Natural killer cell (primary cell): ENCODE data around the gene C10orf53. TPM values are rescaled to one million over a fixed set of nuclear protein-coding genes. Genes with fewer than 3 reads are reported as not detected.

Experiments
- ATAC-seq, 3 donors: fragments of 150-1000 bp in 2 of 3; fragments of 200-7000 bp in 1 of 3; cut with Tn5 transposase; 1 replicate in 1 of 3; 2 replicates in 2 of 3; pipeline ENCODE4 v1.10.0; 2021; ENCODE audit warnings: mild to moderate bottlenecking in 2 of 3, moderate library complexity in 2 of 3
- DNase-seq, 2 donors: peaks; one replicate each; pipeline versions ENCODE4 v3.0.0 to v3.0.0-alpha.2; 2013 to 2021; ENCODE audit warnings: mixed read lengths in 1 of 2
- H3K27ac ChIP-seq: one replicate; pipeline ENCODE4 v1.5.1; 2013; ENCODE audit warnings: mild to moderate bottlenecking, low read length
- H3K27me3 ChIP-seq: one replicate; pipeline ENCODE4 v1.6.1; 2013; ENCODE audit warnings: low read length; ENCODE audit not compliant: control insufficient read depth, insufficient read depth
- H3K36me3 ChIP-seq: one replicate; pipeline ENCODE4 v1.6.1; 2013; ENCODE audit warnings: low read length; ENCODE audit not compliant: control insufficient read depth, insufficient read depth
- H3K4me1 ChIP-seq: one replicate; pipeline ENCODE4 v1.6.1; 2013; ENCODE audit warnings: low read length; ENCODE audit not compliant: control insufficient read depth, insufficient read depth
- H3K4me3 ChIP-seq: one replicate; pipeline ENCODE4 v1.5.1; 2013; ENCODE audit warnings: low read length
- H3K9me3 ChIP-seq: one replicate; pipeline ENCODE4 v1.6.1; 2013; ENCODE audit warnings: low read length; ENCODE audit not compliant: control insufficient read depth, insufficient read depth
- H3K27ac Mint-ChIP-seq, 2 donors: one replicate each; pipeline ENCODE4 v1.8.0; 2022; ENCODE audit warnings: mild to moderate bottlenecking in 2 of 2, mixed read lengths in 2 of 2, moderate library complexity in 1 of 2
- H3K27me3 Mint-ChIP-seq, 2 donors: one replicate each; pipeline ENCODE4 v1.8.0; 2022; ENCODE audit warnings: low read depth in 2 of 2, mixed read lengths in 2 of 2
- H3K36me3 Mint-ChIP-seq: one replicate; pipeline ENCODE4 v1.8.0; 2022; ENCODE audit warnings: mixed read lengths
- H3K4me1 Mint-ChIP-seq, 2 donors: one replicate each; pipeline ENCODE4 v1.8.0; 2022; ENCODE audit warnings: mixed read lengths in 2 of 2
- H3K4me3 Mint-ChIP-seq: one replicate; pipeline ENCODE4 v1.8.0; 2022; ENCODE audit warnings: mild to moderate bottlenecking, moderate library complexity, mixed read lengths
- H3K9me3 Mint-ChIP-seq, 2 donors: one replicate each; pipeline ENCODE4 v1.8.0; 2022; ENCODE audit warnings: mixed read lengths in 2 of 2
- WGBS: methylation state at CpG from one replicate; pipeline ENCODE4 v1.1.7; 2013; ENCODE audit warnings: missing lambda C conversion rate; ENCODE audit not compliant: insufficient coverage; 5-methylcytosine and 5-hydroxymethylcytosine counted together
- intact Hi-C: fragments of 100-400 bp; cut with micrococcal nuclease; formaldehyde crosslinking; loops from one replicate; pipeline ENCODE4 v1.14.2; 2022
- total RNA-seq, 4 donors: library from RNA; stranded (reverse); fragments of 120-200 nt in 1 of 4; gene quantifications; one replicate each; pipeline versions ENCODE4 v1.2.3 to v1.2.4, GENCODE V29; 2013 to 2022
- TF ChIP-seq, protein P1 (sequence below): fragments of 200-600 bp; IDR thresholded peaks from one replicate; pipeline ENCODE4 v1.8.0; 2022; ENCODE audit warnings: antibody characterized with exemption

The C10orf53 gene
- total RNA-seq, 3 donors from 2014 or later (not counting 1 experiment from before 2014, with no cell fraction given), result not detected

DNA sequence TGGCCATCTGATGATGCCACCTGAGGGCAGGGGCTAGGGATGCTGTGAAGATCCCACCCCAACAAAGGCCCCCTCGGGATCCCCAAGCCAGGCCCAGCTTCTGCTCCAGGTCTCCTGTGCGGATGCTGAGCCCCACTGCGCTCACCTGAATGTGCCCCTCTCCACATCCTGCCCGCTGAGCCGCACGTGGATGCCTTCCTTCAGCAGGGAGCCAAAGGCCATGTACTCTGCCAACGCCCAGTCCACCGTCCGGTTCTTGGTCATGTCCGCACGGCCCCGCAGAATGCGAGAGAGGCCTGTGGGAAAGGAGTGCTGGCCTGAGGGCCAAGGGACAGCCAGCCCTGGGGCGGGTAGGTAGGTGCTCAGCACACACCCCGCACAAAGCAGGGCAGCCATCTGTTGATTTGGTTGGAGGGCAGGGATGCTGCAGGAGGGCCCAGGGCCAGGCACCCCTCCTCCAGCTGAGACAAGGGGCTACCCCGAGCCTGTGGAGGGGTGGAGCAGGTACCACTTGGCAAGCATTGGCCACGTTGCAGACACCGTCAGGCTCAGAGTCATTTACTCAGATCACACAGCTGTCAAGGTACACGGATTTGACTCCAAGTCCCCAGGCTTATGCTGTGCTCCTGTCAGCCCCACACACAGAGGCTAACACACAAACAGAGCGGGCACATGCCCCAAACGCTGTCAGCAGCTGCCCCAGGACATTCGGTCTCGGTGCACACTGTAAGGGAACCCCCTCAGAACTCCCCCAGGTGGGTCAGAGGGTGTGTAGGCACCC, 63.4 kb downstream of the C10orf53 start:
- no peaks in the 10 kb centered on the region for H3K27me3 ChIP-seq
- H3K4me1 Mint-ChIP-seq, result no peaks in the 10 kb centered on the region
- TF ChIP-seq, protein P1, sequence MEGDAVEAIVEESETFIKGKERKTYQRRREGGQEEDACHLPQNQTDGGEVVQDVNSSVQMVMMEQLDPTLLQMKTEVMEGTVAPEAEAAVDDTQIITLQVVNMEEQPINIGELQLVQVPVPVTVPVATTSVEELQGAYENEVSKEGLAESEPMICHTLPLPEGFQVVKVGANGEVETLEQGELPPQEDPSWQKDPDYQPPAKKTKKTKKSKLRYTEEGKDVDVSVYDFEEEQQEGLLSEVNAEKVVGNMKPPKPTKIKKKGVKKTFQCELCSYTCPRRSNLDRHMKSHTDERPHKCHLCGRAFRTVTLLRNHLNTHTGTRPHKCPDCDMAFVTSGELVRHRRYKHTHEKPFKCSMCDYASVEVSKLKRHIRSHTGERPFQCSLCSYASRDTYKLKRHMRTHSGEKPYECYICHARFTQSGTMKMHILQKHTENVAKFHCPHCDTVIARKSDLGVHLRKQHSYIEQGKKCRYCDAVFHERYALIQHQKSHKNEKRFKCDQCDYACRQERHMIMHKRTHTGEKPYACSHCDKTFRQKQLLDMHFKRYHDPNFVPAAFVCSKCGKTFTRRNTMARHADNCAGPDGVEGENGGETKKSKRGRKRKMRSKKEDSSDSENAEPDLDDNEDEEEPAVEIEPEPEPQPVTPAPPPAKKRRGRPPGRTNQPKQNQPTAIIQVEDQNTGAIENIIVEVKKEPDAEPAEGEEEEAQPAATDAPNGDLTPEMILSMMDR, result no peak

DNA sequence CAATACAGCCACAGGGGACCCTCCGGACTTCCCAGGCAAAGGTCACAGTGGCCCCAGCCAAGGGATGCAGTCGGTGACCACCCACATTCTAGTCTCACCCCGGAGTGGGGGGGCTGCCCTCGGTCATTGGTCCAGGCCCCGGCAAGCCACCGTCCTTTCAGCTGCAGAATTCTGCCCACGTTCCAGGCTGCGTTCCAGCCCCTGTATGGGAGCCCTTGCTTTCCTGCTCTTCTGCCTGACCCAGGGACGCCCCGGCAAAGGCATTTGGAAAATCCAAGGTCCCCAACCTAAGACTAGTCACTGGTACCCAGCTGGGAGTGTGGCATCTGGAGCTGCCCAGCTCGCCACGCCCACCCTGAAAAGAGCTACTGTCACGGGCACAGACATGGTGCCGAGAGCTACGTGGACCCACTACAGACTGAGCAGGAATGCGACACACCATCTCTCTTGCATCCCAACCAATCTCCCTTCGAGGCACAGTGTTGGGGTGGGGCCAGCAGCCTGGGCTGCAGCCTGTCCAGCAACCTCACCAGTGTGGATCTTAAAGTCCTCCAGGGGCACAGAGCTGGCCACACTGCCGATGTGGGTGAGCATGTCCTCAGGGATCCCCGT, 64.1 kb downstream of the C10orf53 start:
- Mint-ChIP-seq H3K4me1 (no peaks in the 10 kb centered on the region), H3K9me3 (peaks cover 3 to 8% of the 10 kb centered on the region in 2 donors), H3K36me3 (no peaks in the 10 kb centered on the region), H3K4me3 (no peak overlapping the region), H3K27ac (no peak overlapping the region), H3K27me3 (no peaks in the 10 kb centered on the region)
- Histone ChIP-seq H3K9me3 (no peaks in the 10 kb centered on the region), H3K27me3 (no peaks in the 10 kb centered on the region), H3K36me3 (no peaks in the 10 kb centered on the region), H3K4me3 (no peak overlapping the region), H3K4me1 (no peaks in the 10 kb centered on the region), H3K27ac (no peak overlapping the region)
- ATAC-seq (no peak), DNase-seq (no peak)
- 90% methylated on average over 19 of the region's 19 CpGs for WGBS
- intact Hi-C loops, result no loop called here
- TF ChIP-seq, protein P1, result no peak

More for the DNA sequence above, 63.4 kb downstream of the C10orf53 start:
- H3K4me3 Mint-ChIP-seq, result no peak overlapping the region
- H3K4me1 ChIP-seq, result no peaks in the 10 kb centered on the region
- H3K36me3 ChIP-seq, result no peaks in the 10 kb centered on the region
- no peak for DNase-seq
- intact Hi-C loops, result no loop called here
- no peaks in the 10 kb centered on the region for H3K27me3 Mint-ChIP-seq
- no peak overlapping the region for H3K27ac ChIP-seq
- peaks cover 3 to 8% of the 10 kb centered on the region in 2 donors for H3K9me3 Mint-ChIP-seq
- no peak overlapping the region for H3K4me3 ChIP-seq
- H3K27ac Mint-ChIP-seq, result no peak overlapping the region
- WGBS, result 87% methylated on average over 23 of the region's 23 CpGs
- no peaks in the 10 kb centered on the region for H3K9me3 ChIP-seq
- no peaks in the 10 kb centered on the region for H3K36me3 Mint-ChIP-seq
- ATAC-seq, result no peak

DNA sequence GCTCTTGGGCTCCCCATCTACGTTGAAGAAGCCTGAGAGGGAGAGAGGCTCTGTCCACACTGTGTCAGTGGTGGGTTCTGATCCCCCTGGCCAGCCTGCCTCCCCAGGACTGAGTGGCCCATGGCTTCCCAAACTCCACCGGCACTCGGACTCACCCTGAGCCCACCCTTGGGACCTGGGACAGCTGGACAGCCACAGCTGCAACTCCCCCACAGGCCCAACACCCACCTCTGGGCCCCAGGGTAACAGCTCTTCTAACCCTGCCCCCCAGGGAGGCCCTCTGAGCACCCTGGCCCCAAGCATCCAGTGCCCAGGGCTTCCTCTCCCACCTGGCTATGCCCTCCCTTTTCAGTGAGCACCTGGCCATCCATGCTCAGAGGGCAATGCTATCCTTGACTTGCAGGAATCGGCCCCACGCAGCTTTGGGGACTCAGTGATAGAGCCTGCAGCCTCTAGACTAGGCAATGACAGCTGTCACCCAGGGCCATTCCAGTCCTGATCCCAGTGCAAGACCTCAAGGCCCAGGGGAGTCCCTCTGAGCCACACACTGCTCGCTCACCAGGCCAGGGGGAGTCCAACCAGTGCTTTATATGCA, 64.7 kb downstream of the C10orf53 start:
- H3K4me3 ChIP-seq, result no peak overlapping the region
- Mint-ChIP-seq H3K4me3 (no peak overlapping the region), H3K4me1 (no peaks in the 10 kb centered on the region), H3K9me3 (peaks cover 3 to 8% of the 10 kb centered on the region in 2 donors), H3K27ac (no peak overlapping the region), H3K27me3 (no peaks in the 10 kb centered on the region), H3K36me3 (no peaks in the 10 kb centered on the region)
- no peaks in the 10 kb centered on the region for H3K27me3 ChIP-seq
- TF ChIP-seq, protein P1, result no peak
- H3K27ac ChIP-seq, result no peak overlapping the region
- no peak for ATAC-seq
- no peak for DNase-seq
- no peaks in the 10 kb centered on the region for H3K9me3 ChIP-seq
- no peaks in the 10 kb centered on the region for H3K4me1 ChIP-seq
- intact Hi-C loops, result no loop called here
- no peaks in the 10 kb centered on the region for H3K36me3 ChIP-seq
- 82% methylated on average over 6 of the region's 6 CpGs for WGBS
